K562 (cell line): ENCODE results near the gene ARID3A. TPM values are rescaled to one million over a fixed set of nuclear protein-coding genes. Genes with fewer than 3 reads are reported as not detected.
A peak's percentile ranks its signal among the peaks of the same experiment; 100 is the strongest.

Experiments used
- CBX1 ChIP-seq: sonication (generic); IDR thresholded peaks from 2 replicates; pipeline ENCODE4 v1.6.1; 2016; ENCODE audit warnings: antibody characterized with exemption, low read depth, mild to moderate bottlenecking
- CEBPB ChIP-seq: fragments of 450-650 bp; IDR thresholded peaks from 2 replicates; pipeline ENCODE4 v1.6.1; 2016; ENCODE audit warnings: missing genetic modification characterization, missing compliant biosample characterization
- HBP1 ChIP-seq: fragments of 450-650 bp; formaldehyde crosslinking; IDR thresholded peaks from 2 replicates; pipeline ENCODE4 v1.4.0; 2022; ENCODE audit warnings: missing genetic modification characterization
- PCBP2 ChIP-seq: fragments of 200-400 bp; formaldehyde crosslinking; IDR thresholded peaks from 2 replicates; pipeline ENCODE4 v1.6.1; 2018; ENCODE audit warnings: low read length, low read depth, mild to moderate bottlenecking, moderate library complexity; ENCODE audit not compliant: poor library complexity, severe bottlenecking
- RBFOX2 ChIP-seq: fragments of 200-400 bp; formaldehyde crosslinking; IDR thresholded peaks from 2 replicates; pipeline ENCODE4 v1.6.1; 2017; ENCODE audit warnings: low read depth, mild to moderate bottlenecking, low read length, moderate library complexity
- RCOR1 ChIP-seq, 2 experiments: IDR thresholded peaks; 2 replicates each; pipeline ENCODE4 v1.6.1; 2012; ENCODE audit warnings: low read depth in 2 of 2, low read length in 2 of 2, borderline replicate concordance in 1 of 2, improper control_type of control experiment in 1 of 2
- ZNF398 ChIP-seq: fragments of 250-450 bp; sonication (Bioruptor Pico); IDR thresholded peaks from 2 replicates; pipeline ENCODE4 v1.8.0; 2021; ENCODE audit warnings: moderate library complexity, mild to moderate bottlenecking, inconsistent platforms
- ZNF436 ChIP-seq: fragments of 250-450, 450-650 bp; sonication (Bioruptor Pico); formaldehyde crosslinking; IDR thresholded peaks from 2 replicates; pipeline ENCODE4 v1.7.0; 2020; ENCODE audit warnings: mild to moderate bottlenecking
- ZNF778 ChIP-seq: fragments of 450-650 bp; formaldehyde crosslinking; IDR thresholded peaks from 2 replicates; pipeline ENCODE4 v1.4.0; 2020; ENCODE audit warnings: mild to moderate bottlenecking, moderate library complexity
- polyA plus RNA-seq, 8 experiments: library from polyadenylated mRNA; depleted of rRNA in 4 of 8; stranded (reverse) in 5 of 8; unstranded in 3 of 8; fragments of >200 nt; fragmentation: Nextera tagmentation in 2 of 8; fragmentation: Illumina TruSeq in 1 of 8; extraction: Ambion mirVana in 2 of 8; extraction: Trizol in 1 of 8; gene quantifications; 2 replicates each; pipeline versions ENCODE4 v1.2.1 to v1.2.3, GENCODE V29; 2011 to 2014; ENCODE audit warnings: inconsistent platforms in 1 of 8, missing spikeins in 1 of 8
- total RNA-seq, 7 experiments: library from RNA; depleted of rRNA in 6 of 7; stranded (reverse); fragments of >200 nt in 6 of 7; fragmentation: Illumina TruSeq in 2 of 7; extraction: Trizol in 2 of 7; gene quantifications; 2 replicates each; pipeline versions ENCODE4 v1.2.1 to v1.2.3, GENCODE V29; 2011 to 2021; ENCODE audit warnings: low replicate concordance in 1 of 7

The ARID3A gene
- total and polyA plus RNA-seq, 9 of the 15 experiments (the other 6 are each of a cell fraction or from before 2014, with no cell fraction given) = 1.4 to 118 (median 31.2) TPM

DNA sequence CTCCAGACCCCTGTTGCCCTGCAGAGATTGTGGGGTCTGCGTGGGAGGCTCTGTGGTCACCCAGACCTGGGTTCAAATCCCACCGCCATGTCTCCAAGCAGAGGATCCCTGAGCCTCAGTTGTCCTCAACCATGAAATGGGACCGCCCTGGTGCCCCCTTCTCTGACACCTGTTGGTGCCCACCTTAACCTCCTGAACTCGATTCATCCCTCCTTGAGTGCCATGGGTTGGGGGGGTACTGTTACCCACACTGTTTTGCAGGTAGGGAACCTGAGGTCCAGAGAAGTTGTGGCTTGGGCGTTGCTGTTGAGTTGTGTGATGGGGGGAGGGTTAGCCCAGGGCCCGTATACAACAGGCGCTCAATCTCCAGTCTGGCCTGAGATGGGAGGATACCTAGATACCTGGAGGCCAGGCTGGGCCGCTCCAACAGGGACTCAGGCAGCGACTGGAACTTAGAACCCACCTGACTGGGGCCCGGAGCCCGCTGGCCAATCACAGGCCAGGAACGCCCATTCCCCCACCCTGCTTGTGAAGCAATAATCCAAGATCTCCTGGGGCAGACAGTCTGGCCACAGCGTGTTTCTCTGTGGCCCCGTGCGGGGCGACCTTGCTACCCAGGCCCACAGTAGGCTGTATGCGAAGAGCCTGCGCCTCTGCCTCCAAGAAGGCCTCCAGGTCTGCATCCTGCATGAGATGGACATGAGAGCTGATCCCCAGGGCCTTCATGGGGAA lies 2.8 kb downstream of the ARID3A start (continued):
- TF ChIP-seq ZNF398 (CRISPR knock-in tag) (no peak), CEBPB (peak; percentile 57), CBX1 (no peak), HBP1 (no peak), RCOR1 (IDR thresholded peaks at IDR 0.05; ENCODE audit: borderline replicate concordance in 1 of 2, low read depth in 2 of 2, low read length in 2 of 2) (0 out of 4 replicates have a peak, but pooled peaks of 1 of the 2 experiments have one; percentile 25), PCBP2 (no peak), RBFOX2 (no peak; the same call in 1 of the 2 replicates), ZNF778 (CRISPR knock-in tag) (no peak), ZNF436 (CRISPR knock-in tag) (peak; percentile 50; the same call in 1 of the 2 replicates)
